ENCODE data around the gene CLEC16A.
A peak's percentile ranks its signal among the peaks of the same experiment; 100 is the strongest.
"Not testable (repeated sequence)": the region's sequence is repeated elsewhere in the genome, so short reads cannot be mapped to it uniquely, and the experiment has no call there.

Gene CLEC16A

DNA sequence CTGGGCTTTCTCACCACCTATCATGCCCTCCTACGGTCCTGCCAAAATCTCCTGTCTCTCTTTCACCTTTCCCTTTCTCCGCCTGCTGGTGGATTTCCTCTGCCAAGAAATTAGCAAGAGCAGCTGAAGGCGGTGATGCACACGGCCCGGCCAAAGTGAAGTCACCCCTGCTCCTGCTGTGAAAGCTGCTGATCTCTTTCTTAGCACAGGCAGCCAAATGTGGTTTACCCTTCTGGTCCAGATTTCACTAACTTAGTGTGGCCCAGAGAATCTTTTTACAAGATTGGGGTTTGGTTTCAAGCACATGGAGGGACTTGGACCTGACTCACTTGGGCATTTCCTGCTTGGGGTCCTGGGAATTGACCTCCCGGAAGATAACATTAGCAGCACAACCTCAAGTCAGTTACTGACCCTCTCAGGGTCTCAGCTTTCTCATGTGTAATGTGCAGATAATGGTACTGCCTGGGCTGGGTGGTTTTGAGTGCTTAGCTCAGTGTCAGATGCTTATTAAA, 155.9 kb downstream of the CLEC16A start:
- no peak for DNase-seq (ENCODE audit: low spot score)

- DNase-seq (ENCODE audit: low spot score): no peak
These were observed 156.9 kb downstream of the CLEC16A start for GRCh38 chr16:11101283-11101682.

DNA sequence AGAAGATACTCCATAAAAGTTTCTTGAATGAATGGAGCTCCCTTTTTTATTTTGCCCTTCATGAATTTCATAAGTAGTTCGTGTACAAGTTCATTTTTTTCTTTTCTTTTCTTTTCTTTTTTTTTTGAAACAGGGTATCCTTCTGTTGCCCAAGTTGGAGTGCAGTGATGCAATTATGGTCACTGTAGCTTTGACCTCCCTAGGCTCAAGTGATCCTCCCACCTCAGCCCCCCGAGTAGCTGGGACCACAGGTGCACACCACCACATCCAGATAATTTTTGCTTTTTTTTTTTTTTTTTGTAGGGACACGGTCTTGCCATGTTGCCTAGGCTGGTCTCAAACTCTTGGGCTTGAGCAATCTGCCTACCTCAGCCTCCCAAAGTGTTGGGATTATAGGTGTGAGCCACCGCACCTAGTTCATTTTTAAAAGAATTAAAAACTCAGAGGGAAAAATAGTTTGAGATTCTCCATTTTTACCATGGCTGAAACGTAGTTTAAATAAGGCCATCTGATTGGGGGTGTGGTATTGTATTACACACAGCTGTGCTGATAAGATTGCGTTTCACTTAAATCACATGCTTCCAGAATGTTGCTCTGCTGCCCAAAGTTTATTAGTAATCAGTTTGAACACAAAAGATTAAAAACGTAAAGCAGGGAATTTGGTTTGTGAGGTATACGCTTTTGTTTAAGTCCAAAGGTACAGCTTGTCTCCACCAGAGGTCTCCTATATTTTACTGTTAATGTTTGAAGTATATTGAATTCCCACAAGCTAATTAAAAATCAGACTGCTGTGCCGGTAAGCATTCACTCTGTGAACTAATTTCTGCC, 157.5 kb downstream of the CLEC16A start:
- DNase-seq (ENCODE audit: low spot score): no peak

- DNase-seq (ENCODE audit: low spot score): no peak
These were observed 158.1 kb downstream of the CLEC16A start for GRCh38 chr16:11102523-11102898.

- DNase-seq (ENCODE audit: low spot score): not testable (repeated sequence)
These were observed 158.9 kb downstream of the CLEC16A start for GRCh38 chr16:11103301-11103700.

GRCh38 chr16:11104168-11105037, 160.0 kb downstream of the CLEC16A start:
- DNase-seq (ENCODE audit: low spot score): no peak

DNA sequence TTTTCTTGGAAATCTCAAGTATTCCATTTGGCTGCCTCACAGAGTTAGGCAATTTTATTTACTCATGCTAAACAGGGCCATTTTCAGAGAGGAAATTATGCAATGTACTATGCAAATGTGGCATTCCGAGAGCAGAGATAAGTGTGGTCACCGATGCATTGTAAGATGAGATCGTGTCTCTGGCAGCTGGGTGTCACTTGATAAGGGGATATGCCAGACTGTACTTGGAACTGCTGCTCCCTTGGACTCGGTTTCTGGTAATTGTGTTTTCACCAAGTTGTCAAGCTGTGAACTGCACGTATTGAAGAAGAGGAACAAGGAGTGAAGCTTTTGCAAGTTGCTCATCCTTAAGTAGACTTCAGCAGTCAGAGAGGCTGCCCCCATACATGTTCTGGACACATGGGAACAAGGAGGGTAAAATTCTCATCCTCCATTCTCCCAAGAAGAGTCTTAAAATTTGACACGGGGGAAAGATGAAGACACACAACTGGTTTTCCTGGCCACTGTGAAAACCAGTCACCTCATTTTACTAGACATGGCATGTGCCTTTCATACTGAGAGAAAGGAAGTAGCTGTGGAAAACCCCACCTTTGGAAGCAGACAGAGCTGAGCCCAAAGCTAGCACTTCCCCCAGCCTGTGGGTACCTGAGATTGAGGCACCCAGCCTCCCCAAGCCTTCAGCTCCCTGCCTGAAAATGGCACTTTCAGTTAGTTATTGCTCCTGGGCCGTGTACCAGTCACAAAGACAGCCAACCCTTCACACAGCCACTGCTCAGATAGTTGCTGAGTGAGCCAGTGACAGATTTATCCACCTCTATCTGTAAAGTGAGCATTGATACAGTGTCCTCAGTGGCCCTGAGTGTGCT, 160.9 kb downstream of the CLEC16A start:
- peak; percentile 12 for DNase-seq (ENCODE audit: low spot score)

DNA sequence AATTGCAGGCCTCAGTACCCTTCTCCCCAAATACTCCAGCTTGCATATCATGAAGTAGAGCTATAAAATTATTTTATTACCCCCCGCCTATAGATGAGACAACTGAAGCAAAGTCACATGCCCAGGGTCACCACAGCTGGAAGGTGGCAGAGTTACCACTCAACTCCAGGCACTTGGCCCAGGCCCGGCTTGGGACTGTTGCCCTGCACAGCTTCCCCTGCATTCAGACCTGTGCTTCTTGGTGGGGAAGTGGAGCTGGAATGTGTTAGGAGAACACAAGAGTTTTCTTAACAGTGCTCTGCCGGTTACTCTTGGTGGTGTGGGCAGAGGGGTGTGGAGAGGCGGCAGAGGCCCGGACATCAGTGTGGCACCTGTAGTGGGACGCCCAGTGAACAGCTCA, 162.4 kb downstream of the CLEC16A start:
- no peak for DNase-seq (ENCODE audit: low spot score)

- no peak for DNase-seq (ENCODE audit: low spot score)
These were observed 163.6 kb downstream of the CLEC16A start for GRCh38 chr16:11107780-11108465.

- no peak for DNase-seq (ENCODE audit: low spot score)
These were observed 164.1 kb downstream of the CLEC16A start for GRCh38 chr16:11108466-11108805.

GRCh38 chr16:11109566-11109965, 165.2 kb downstream of the CLEC16A start:
- DNase-seq (ENCODE audit: low spot score): no peak

GRCh38 chr16:11111150-11111549, 166.8 kb downstream of the CLEC16A start:
- no peak for DNase-seq (ENCODE audit: low spot score)

- no peak for DNase-seq (ENCODE audit: low spot score)
These were observed 167.7 kb downstream of the CLEC16A start for GRCh38 chr16:11111856-11112634.

DNA sequence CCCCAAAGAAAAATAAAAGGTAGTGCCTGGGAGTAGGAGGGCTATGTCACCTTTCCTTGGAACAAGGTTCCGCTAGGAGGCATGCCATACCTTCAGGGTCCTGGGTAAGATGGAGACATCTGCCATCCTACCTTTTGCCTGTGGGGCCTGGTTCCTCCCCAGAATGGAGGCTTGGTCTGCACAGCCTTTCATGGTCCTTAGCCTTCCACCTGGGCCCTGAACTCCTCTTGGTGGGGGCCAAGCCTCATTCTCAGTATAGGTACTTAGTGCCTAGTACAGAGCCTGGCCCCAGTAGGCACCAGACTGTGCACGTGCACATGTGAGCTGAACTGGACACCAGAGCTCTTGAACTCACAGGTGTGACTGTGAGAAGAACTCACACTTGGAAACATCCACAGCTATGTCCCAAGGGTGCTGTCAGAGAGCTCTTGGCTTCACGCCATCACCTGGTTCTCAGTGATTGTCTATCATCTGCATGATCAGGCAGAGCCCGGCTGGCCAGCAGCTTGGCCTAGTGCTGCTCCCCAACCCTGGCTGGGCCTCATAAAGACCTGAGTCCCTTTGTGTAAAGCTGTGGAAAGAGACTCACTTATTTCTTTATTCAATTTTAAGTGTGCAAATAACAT, 168.5 kb downstream of the CLEC16A start:
- DNase-seq (ENCODE audit: low spot score): no peak

- no peak for DNase-seq (ENCODE audit: low spot score)
These were observed 170.2 kb downstream of the CLEC16A start for GRCh38 chr16:11114366-11115164.

GRCh38 chr16:11117576-11118211, 173.3 kb downstream of the CLEC16A start:
- no peak for DNase-seq (ENCODE audit: low spot score)

- DNase-seq (ENCODE audit: low spot score): no peak
These were observed 174.1 kb downstream of the CLEC16A start for GRCh38 chr16:11118479-11118878.

GRCh38 chr16:11121083-11121608, 176.8 kb downstream of the CLEC16A start:
- DNase-seq (ENCODE audit: low spot score): no peak

Measured in COLO829 (cell line).